ENCODE measurements around the gene BABAM2.

The BABAM2 gene

DNA sequence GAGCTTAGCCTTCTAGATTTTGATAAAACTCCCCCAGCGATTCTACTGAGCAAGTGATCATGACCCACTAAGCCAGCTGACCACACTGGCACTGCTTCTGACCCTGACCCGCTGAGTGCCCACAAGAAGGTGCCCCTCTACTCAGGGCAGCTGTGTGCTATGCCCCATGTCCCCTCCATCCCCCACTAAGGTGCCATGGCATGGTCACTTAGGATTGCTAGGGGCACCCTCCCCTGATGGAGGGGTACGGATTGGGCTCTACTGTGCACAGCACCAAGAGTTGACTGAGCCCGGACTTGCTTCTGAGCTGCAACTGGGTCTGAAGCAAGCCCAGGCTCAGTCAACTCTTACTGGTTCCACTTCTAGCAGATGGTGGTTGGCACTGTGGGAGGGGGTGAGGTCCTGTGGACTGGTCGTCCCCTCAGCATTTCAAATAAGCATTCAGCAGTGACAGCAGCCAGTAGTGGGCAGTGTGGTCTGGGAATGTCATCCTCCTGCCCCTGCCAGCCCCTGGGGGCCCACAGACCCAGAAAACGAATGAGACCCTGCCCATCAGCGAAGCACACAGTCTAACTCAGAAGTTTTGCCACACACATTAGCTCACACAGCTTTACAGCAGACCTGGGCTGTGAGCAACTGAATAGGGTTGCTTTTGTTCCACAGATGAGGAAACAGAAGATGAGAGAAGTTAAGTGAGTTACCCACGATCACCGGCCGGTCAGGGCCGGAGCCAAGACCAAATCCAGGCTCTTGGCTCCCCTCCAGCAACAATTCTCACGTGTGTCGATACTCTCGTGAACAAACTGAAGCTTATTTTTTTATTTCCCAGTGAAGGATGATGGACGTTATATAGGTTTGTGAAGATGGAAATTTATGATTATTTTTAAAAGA, 450.0 kb downstream of the BABAM2 start:
- TF ChIP-seq, protein P1, sequence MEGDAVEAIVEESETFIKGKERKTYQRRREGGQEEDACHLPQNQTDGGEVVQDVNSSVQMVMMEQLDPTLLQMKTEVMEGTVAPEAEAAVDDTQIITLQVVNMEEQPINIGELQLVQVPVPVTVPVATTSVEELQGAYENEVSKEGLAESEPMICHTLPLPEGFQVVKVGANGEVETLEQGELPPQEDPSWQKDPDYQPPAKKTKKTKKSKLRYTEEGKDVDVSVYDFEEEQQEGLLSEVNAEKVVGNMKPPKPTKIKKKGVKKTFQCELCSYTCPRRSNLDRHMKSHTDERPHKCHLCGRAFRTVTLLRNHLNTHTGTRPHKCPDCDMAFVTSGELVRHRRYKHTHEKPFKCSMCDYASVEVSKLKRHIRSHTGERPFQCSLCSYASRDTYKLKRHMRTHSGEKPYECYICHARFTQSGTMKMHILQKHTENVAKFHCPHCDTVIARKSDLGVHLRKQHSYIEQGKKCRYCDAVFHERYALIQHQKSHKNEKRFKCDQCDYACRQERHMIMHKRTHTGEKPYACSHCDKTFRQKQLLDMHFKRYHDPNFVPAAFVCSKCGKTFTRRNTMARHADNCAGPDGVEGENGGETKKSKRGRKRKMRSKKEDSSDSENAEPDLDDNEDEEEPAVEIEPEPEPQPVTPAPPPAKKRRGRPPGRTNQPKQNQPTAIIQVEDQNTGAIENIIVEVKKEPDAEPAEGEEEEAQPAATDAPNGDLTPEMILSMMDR (IDR thresholded peaks at IDR 0.05; ENCODE audit: extremely low read depth, missing control alignments), result peak; percentile 5
- DNase-seq (ENCODE audit: low spot score), result no peak

DNA sequence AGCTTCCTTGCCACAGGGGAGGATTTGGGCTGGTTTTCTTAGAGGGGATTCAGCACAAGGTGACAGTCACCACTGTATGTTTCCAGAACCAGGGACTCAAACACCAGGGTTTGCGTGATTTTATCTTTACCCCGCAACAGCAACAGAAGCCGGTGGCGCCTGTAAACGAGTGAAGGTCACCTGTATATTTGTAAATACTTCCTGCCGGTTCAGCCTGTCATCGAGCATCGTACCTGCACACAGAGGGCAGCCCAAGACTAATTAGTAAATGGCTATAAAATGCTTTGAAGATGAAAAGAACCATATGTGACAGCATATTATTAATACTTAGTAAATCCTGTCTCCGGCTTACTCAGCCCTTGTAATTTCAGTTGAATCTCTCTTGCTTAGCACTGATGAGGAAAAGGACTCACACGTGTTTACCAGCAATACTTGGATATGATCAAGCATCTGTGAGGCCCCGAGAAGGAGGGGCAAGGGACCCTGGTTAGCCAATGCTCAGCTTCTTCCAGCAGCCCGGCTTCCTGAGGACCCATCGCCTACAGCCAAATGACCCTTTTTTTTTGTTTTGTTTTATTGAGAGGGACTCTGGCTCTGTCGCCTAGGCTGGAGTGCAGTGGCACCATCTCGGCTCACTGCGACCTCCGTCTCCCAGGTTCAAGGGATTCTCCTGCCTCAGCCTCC, 450.8 kb downstream of the BABAM2 start:
- TF ChIP-seq, protein P1 (IDR thresholded peaks at IDR 0.05; ENCODE audit: extremely low read depth, missing control alignments), result no peak
- no peak for DNase-seq (ENCODE audit: low spot score)

DNA sequence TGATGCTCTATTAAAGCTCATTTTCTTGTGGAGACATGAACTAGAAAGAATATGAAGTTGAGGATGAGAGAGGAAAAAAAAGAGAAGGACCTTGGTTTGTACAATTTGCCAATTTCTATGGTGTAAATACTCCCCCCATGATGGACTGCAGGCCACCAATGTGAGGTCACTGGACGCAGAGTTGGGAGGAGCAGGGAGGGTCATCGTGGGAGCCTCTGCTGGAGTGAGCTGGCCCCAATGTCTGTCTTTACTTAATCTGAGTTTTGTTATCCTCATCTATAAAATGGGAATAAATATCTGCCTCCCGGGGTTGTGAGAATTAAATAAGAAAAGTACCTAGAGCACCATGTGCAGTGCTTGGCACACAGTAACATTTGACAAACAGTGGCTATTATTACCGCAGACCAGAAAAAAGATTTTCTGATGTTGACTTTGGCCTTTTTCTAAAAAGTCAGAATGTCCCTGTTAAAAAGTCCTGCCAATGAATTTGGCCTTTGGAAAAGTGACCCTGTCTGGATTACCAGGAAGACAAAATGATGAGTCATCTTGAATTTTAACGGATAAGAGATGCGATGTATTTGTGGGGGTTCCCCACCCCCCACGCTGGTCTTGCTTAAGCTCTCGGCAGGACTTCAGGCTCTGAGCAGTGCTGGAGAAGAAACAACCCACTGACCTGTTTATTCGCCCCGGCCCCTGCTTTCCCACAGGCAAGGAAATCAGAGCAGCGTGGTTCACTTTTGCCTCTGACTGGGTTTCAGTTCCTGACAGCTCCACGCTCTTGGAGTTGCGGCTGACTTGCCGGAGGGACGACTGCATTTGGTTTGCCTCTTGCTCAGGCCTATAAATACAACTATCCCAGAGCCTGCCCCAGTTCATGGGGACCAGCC, 451.8 kb downstream of the BABAM2 start:
- DNase-seq (ENCODE audit: low spot score), result no peak
- TF ChIP-seq, protein P1 (IDR thresholded peaks at IDR 0.05; ENCODE audit: extremely low read depth, missing control alignments), result no peak

- no peak for DNase-seq (ENCODE audit: low spot score)
- TF ChIP-seq, protein P1 (IDR thresholded peaks at IDR 0.05; ENCODE audit: extremely low read depth, missing control alignments), result no peak
Measured at GRCh38 chr2:28343184-28343942, 452.8 kb downstream of the BABAM2 start.

GRCh38 chr2:28343971-28344715, 453.6 kb downstream of the BABAM2 start:
- TF ChIP-seq, protein P1 (IDR thresholded peaks at IDR 0.05; ENCODE audit: extremely low read depth, missing control alignments), result no peak
- DNase-seq (ENCODE audit: low spot score), result no peak

DNA sequence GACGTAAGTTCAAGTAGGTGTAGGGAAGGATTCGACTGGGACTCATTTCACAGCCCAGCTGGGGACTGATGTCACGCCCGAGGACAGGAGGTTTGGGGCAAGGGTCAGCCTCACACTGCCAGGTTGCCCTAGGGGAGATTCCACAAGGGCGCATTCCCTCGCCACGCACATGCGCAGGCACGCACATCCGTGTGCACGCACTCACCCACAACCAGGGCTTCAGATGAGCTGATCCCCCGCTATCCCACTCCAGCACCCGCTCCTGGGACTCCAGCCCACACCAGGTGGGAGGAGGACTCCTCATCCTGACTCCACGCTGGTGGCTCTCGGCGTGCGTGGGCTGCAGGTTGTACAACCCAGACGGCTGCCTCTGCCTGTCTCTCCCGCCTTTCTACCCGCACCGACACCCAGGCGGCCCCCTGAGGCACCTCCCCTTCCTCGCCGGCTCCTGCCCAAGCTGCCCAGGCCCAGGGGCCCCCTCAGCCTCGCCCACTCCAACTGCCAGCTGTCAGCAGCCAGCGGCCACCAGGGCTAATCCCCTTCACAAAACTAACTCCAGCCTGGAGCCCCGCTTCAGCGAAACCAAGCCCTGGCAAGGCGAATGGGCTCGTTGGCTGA, 454.3 kb downstream of the BABAM2 start:
- DNase-seq (ENCODE audit: low spot score), result no peak
- TF ChIP-seq, protein P1 (IDR thresholded peaks at IDR 0.05; ENCODE audit: extremely low read depth, missing control alignments), result no peak
